GM21737 (cell line): Measurements from ENCODE around the gene TNKS2.
"Not testable (repeated sequence)": the region's sequence is repeated elsewhere in the genome, so short reads cannot be mapped to it uniquely, and the experiment has no call there.

Experiments
- ATAC-seq: cut with Tn5 transposase; IDR thresholded peaks from one replicate; pipeline ENCODE4 v1.9.1; 2021; ENCODE audit warnings: mild to moderate bottlenecking, moderate library complexity; ENCODE audit not compliant: unreplicated experiment

TNKS2 gene

GRCh38 chr10:91796331-91797047 lies 1.7 kb upstream of the TNKS2 start:
- ATAC-seq = peak; percentile 36

- ATAC-seq = no peak
These were observed 1.1 kb upstream of the TNKS2 start for GRCh38 chr10:91797048-91797690.

- peak; percentile 44 for ATAC-seq
These were observed 704 bp downstream of the TNKS2 start for GRCh38 chr10:91798649-91799611.

DNA sequence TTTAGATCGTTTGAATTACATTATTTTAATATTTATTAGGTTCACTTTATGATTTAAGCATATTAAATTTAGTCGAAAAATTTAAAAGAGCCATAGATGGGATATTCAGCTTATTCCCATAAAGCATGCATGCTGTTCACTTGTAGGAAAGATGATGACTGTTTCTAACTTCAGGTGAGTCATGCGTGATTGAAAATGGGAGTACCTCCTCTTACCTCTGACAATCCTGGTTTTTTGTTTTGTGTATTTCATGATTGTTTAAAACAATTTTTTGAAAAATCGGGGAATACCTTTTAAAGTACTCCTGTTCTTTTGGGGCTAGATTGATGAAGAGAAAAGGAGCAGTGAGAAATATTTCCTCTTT lies 1.4 kb downstream of the TNKS2 start:
- ATAC-seq = no peak

DNA sequence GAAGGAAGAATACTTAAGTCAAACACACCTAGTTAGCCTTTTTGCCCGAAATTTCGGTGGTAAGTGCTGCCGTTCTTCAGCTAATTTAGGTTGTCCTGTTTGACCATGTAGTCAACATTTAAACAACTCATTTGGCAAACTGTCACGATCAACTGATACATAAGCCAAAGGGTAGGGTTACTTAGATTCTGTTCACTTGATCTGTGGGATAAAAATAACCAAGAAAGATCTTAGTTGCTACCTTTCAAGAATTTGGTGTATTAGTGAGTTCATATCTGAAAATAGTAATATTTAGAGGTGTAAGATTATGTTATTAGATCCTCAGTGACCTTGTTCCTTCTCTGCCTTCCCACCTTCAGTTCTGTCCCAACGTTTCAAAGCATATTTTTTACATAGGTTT lies 2.0 kb downstream of the TNKS2 start:
- no peak for ATAC-seq

GRCh38 chr10:91800756-91801155 lies 2.5 kb downstream of the TNKS2 start:
- no peak for ATAC-seq

DNA sequence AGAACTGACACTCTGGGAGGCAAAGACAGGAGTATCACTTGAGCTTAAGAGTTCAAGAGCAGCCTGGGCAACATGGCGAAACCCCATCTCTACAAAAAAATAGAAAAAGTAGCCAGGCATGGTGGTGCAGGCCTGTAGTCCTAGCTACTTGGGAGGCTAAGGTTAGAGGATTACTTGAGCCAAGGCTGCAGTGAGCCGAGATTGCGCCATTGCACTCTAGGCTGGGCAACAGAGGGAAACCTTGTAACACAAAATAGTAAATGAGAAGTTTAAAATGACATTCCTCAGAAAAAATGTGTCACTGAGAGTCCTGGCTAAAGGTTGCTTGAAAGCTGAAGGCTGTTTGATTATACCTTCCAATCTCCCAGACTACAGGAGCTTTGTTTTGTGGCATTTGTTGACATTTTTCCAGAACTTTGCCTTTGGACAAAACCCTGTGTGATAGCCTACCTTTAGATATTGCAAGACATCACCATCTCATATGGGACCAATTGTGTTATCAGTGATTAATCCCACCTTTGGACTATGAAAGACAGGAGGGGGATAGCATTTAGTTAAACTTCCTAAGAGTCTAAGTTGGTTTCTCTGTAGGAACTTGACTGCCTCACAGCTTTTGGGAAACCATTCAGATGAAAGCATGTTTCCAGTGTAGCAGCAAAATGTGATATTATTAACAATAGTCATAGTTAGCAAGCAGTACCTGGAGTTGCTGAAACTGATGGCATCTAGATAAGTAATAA lies 5.3 kb downstream of the TNKS2 start:
- no peak for ATAC-seq

DNA sequence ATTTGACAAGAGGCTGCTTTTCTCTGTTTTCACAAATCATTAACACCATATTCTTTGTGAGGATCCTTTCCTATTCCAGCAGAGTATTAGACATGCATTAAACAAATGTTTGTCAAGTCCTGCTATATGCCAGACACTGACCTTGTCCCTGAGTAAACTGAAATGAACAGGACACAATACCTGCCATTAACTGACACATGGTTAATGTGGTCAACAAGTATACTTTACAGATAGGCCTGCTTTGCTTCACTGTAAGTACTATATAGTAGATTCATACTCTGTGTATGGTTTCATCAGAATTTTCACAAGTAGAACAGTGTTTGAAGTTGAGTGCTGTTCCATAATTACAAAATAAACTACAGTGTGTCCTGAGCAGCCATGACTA lies 5.9 kb downstream of the TNKS2 start:
- ATAC-seq = no peak

DNA sequence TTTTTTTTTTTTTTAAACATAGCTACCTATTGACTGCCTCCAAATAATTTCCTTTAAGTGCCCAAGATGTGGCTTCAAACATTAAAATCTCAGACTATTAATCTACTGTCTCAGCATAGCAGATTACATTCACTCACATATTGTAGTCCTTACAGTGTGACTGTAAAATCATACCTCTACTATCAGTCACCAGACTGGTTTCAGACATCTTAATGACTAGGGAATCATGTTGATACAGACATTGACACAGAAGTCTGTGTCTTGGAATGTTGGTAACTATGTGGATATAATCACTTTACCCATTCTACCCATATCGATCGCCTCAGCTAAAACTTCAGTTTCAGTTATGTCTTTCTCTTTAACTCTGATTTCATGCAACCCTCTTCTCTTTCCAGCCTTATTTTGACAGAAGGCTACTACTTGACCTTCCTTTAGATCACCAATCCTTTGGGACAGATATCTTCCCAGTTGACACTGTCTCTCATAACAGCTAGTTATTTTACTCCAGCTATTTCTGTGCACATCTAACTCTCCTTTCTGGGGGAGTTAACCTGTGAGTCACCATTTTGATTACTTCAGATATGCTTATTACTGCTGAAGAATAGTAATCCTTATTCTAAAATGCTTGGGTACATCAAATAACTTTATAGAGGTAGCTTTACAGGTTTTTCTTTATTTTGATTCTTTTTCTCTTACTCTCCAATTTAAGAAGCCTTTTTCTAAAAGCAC lies 7.0 kb downstream of the TNKS2 start:
- ATAC-seq = no peak

- ATAC-seq = not testable (repeated sequence)
These were observed 9.0 kb downstream of the TNKS2 start for GRCh38 chr10:91807264-91807663.

GRCh38 chr10:91813251-91813650 lies 15.0 kb downstream of the TNKS2 start:
- no peak for ATAC-seq

GRCh38 chr10:91816981-91817380 lies 18.8 kb downstream of the TNKS2 start:
- ATAC-seq = no peak

- no peak for ATAC-seq
These were observed 21.9 kb downstream of the TNKS2 start for GRCh38 chr10:91820144-91820543.

DNA sequence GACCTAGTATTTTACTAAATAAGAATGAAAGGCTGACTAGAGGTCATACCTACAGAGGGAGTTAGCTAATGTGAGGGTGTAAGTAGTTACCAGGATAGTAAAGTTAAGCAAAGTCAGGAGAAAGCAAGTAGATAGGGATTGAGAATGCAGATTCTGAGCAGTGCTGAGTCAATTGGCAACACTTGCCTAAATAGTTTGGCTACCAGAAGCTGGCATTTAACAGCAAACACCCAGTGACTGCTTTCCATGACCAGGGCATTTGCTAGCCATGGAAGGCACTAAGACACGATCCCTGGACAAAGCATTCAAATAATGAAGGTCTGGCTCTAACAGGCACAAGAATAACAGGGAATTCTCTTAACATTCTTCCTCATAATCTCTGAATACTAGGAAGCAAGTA lies 25.9 kb downstream of the TNKS2 start:
- ATAC-seq = no peak

DNA sequence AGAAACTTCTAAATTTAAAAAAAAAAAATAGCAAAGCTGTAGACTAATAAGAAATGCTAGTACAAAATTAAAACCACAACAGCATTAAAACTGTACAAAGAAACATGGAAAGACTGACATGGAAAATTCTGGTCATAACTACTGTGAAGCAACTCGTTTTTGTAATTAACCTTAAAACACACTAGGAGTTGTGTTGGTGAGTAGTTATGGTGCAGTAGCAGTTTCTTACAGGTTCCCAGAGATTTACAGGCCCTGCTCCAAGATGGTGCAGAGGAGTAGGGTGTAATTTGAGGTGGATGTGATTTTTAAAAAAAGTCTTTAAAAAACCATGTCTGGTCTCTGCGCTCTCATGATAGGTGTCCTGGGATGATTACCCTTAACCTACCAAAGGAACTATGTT lies 31.0 kb downstream of the TNKS2 start:
- no peak for ATAC-seq

DNA sequence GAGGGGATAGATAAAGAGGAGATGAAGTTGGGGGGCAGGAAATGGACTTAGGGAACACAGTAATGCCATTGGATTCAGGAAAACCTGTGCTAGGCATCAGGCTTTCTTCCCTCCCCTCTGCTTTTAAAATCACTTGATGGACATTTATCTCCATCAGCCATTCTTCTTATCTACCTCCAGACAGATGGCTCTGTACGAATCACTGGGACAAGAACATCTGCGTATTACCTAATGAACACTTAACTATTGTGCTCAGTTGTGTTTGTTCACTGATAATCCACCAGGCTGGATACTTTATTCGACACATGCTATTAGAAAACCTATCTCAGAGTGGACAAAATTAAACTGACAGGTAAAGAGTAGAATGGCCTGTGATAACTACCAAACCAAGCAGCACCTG lies 40.0 kb downstream of the TNKS2 start:
- no peak for ATAC-seq

DNA sequence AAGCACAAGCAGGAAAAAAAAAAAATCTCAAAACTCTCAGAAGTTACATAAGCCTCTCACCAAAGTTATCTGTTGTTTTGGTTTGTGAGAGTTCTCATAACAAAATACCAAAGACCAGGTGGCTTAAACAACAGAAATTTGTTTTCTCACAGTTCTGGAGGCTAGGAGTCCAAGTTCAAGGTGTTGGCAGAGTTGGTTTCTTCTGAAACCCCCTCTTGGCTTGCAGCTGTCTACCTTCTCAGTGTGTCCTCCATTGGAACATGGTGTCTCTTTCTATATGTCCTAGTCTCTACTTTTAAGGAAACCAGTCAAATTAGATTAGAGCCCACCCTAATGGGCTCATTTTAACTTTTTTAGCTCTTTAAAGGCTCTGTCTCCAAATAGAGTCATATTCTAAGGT lies 44.9 kb downstream of the TNKS2 start:
- ATAC-seq = no peak

- ATAC-seq = no peak
These were observed 58.4 kb downstream of the TNKS2 start for GRCh38 chr10:91856637-91857036.

- ATAC-seq = no peak
These were observed 62.7 kb downstream of the TNKS2 start for GRCh38 chr10:91860885-91861284.

DNA sequence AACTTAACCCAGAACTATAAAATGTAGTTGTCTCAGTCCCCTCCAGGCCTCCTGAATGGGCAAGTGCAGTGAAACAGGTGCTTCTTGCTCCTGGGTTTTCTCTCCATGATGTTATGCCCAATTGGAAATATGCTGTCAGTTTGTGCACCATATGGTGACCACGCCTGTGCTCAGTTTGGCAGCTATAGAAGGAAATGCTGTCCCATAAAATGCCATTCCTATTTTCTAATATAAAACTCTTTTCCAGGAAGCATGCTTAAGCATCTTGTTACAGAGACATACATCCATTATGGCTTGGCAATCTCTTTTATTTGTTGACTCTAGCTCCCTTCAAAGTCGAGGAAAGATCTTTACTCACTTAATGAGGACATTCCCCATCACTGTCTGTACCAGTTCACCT lies 65.9 kb downstream of the TNKS2 start:
- ATAC-seq = no peak
